CD14-positive monocyte (primary cell): ENCODE results near the gene GPR45. TPM values are rescaled to one million over a fixed set of nuclear protein-coding genes. Genes with fewer than 3 reads are reported as not detected.

Source experiments
- DNase-seq, 3 donors: peaks; one replicate each; pipeline ENCODE4 v3.0.0-alpha.2; 2011 to 2022
- H2AFZ ChIP-seq: 2 replicates; pipeline ENCODE4 v1.6.0; 2012; ENCODE audit warnings: mild to moderate bottlenecking, low read depth, low read length, inconsistent platforms; ENCODE audit not compliant: insufficient read depth, poor library complexity, severe bottlenecking
- H3K27ac ChIP-seq, 2 donors: 1 replicate in 1 of 2; 2 replicates in 1 of 2; pipeline ENCODE4 v1.5.1; 2012 to 2013; ENCODE audit warnings: low read length in 2 of 2, control low read depth in 1 of 2, inconsistent platforms in 1 of 2, low read depth in 1 of 2, mild to moderate bottlenecking in 1 of 2
- H3K27me3 ChIP-seq, 2 donors: one replicate each; pipeline versions ENCODE4 v1.6.0 to v1.6.1; 2011 to 2013; ENCODE audit warnings: low read length in 2 of 2; ENCODE audit not compliant: control insufficient read depth in 2 of 2, insufficient read depth in 2 of 2
- H3K36me3 ChIP-seq, 2 donors: replicated peaks in 1 of 2; 1 replicate in 1 of 2; 2 replicates in 1 of 2; pipeline versions ENCODE4 v1.5.1 to v1.6.1; 2012 to 2013; ENCODE audit warnings: low read length in 2 of 2, control low read depth in 1 of 2, inconsistent platforms in 1 of 2, mild to moderate bottlenecking in 1 of 2; ENCODE audit not compliant: insufficient read depth in 2 of 2, control insufficient read depth in 1 of 2
- H3K4me1 ChIP-seq, 2 donors: 1 replicate in 1 of 2; 2 replicates in 1 of 2; pipeline versions ENCODE4 v1.5.1 to v1.6.1; 2012 to 2013; ENCODE audit warnings: low read length in 2 of 2, control low read depth in 1 of 2, inconsistent platforms in 1 of 2, mild to moderate bottlenecking in 1 of 2, moderate library complexity in 1 of 2; ENCODE audit not compliant: insufficient read depth in 2 of 2, control insufficient read depth in 1 of 2
- H3K4me2 ChIP-seq: replicated peaks from 2 replicates; pipeline ENCODE3; 2012; ENCODE audit warnings: low read length, moderate library complexity, mild to moderate bottlenecking; ENCODE audit not compliant: poor library complexity, severe bottlenecking; ENCODE audit errors: extremely low read depth
- H3K4me3 ChIP-seq, 3 experiments: fragments of 200-600 bp in 1 of 3; sonication (generic) in 1 of 3; replicated peaks in 1 of 3; 1 replicate in 2 of 3; 2 replicates in 1 of 3; pipeline ENCODE4 v1.5.1; 2011 to 2013; ENCODE audit warnings: low read length in 3 of 3, mild to moderate bottlenecking in 3 of 3, control low read depth in 2 of 3, low read depth in 2 of 3, inconsistent platforms in 1 of 3, moderate library complexity in 1 of 3
- H3K79me2 ChIP-seq: 2 replicates; pipeline ENCODE4 v1.6.0; 2012; ENCODE audit warnings: mild to moderate bottlenecking, control low read depth, inconsistent platforms, low read length, moderate library complexity; ENCODE audit not compliant: insufficient read depth
- H3K9ac ChIP-seq: 2 replicates; pipeline ENCODE4 v1.6.0; 2017; ENCODE audit warnings: low read length, mild to moderate bottlenecking; ENCODE audit not compliant: insufficient read depth, poor library complexity, severe bottlenecking
- H3K9me3 ChIP-seq, 2 donors: replicated peaks in 1 of 2; 1 replicate in 1 of 2; 2 replicates in 1 of 2; pipeline versions ENCODE4 v1.5.1 to v1.6.1; 2012 to 2013; ENCODE audit warnings: low read length in 2 of 2, control low read depth in 1 of 2; ENCODE audit not compliant: control insufficient read depth in 1 of 2, insufficient read depth in 1 of 2
- H4K20me1 ChIP-seq: 2 replicates; pipeline ENCODE4 v1.6.0; 2012; ENCODE audit warnings: mild to moderate bottlenecking, low read length, control low read depth, moderate library complexity; ENCODE audit not compliant: insufficient read depth
- H3K27ac Mint-ChIP-seq, 7 donors: one replicate each; pipeline ENCODE4 v1.8.0; 2020; ENCODE audit warnings: mild to moderate bottlenecking in 7 of 7, mixed read lengths in 7 of 7, moderate library complexity in 6 of 7, inconsistent platforms in 2 of 7
- H3K27me3 Mint-ChIP-seq, 3 donors: one replicate each; pipeline ENCODE4 v1.8.0; 2021 to 2022; ENCODE audit warnings: low read depth in 3 of 3, mild to moderate bottlenecking in 3 of 3, mixed read lengths in 3 of 3, moderate library complexity in 3 of 3, inconsistent platforms in 1 of 3
- H3K36me3 Mint-ChIP-seq, 2 donors: one replicate each; pipeline ENCODE4 v1.8.0; 2020; ENCODE audit warnings: mixed read lengths in 2 of 2, inconsistent platforms in 1 of 2, mild to moderate bottlenecking in 1 of 2
- H3K4me1 Mint-ChIP-seq: one replicate; pipeline ENCODE4 v1.8.0; 2020; ENCODE audit warnings: mild to moderate bottlenecking, mixed read lengths
- H3K4me3 Mint-ChIP-seq, 2 donors: one replicate each; pipeline ENCODE4 v1.8.0; 2020; ENCODE audit warnings: mild to moderate bottlenecking in 2 of 2, mixed read lengths in 2 of 2, moderate library complexity in 1 of 2
- H3K9me3 Mint-ChIP-seq, 7 donors: one replicate each; pipeline ENCODE4 v1.8.0; 2020 to 2022; ENCODE audit warnings: mixed read lengths in 7 of 7, mild to moderate bottlenecking in 6 of 7, moderate library complexity in 6 of 7, inconsistent platforms in 2 of 7
- WGBS: methylation state at CpG from one replicate; pipeline ENCODE4 v1.1.5; 2013; ENCODE audit warnings: missing lambda C conversion rate; ENCODE audit not compliant: insufficient coverage; 5-methylcytosine and 5-hydroxymethylcytosine counted together
- intact Hi-C, 2 donors: fragments of 100-400 bp; cut with micrococcal nuclease; formaldehyde crosslinking; loops; one replicate each; pipeline versions ENCODE4 v1.15.0 to v1.15.1; 2023
- polyA plus RNA-seq, 3 donors: library from polyadenylated mRNA; depleted of rRNA in 1 of 3; unstranded in 2 of 3; stranded (reverse) in 1 of 3; fragments of 300-500 nt in 2 of 3; fragments of >200 nt in 1 of 3; fragmentation: Illumina TruSeq in 2 of 3; gene quantifications; 1 replicate in 2 of 3; 2 replicates in 1 of 3; pipeline ENCODE4 v1.2.3, GENCODE V29; 2012 to 2021
- TF ChIP-seq, protein P1 (sequence below): fragments of 200-600 bp; IDR thresholded peaks from one replicate; pipeline ENCODE4 v1.8.0; 2022; ENCODE audit warnings: antibody characterized with exemption, mild to moderate bottlenecking

GPR45 gene
- polyA plus RNA-seq, 3 donors = not detected

DNA sequence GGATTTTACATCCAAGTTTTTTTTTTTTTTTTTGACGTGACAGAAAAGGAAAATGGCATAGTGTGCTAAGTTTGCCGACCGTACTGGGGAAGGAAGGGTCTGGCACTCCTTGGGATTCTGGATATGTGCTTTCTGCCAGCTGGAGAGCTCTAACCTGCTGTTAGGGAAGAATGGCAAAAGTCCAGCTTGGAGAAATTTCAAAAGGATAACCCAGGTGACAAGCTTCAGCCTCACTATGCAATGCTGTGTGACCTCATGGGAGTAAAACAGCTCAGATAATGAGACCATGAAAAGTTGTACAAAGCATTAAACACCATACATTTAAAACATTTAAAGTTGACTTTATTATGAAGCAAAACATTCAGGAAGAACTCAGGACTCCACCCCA lies 10.3 kb upstream of the GPR45 start:
- H3K36me3 ChIP-seq = no peaks in the 10 kb centered on the region
- H3K4me1 Mint-ChIP-seq = peaks cover 5% of the 10 kb centered on the region
- H3K4me2 ChIP-seq = no peak overlapping the region
- no peaks in the 10 kb centered on the region for H3K9me3 ChIP-seq
- intact Hi-C loops = no loop called here
- H3K27ac ChIP-seq = no peak overlapping the region
- H2AFZ ChIP-seq = no peak overlapping the region
- 100% methylated on average over 1 of the region's 3 CpGs for WGBS
- no peak for DNase-seq
- H3K9ac ChIP-seq = no peak overlapping the region
- H3K36me3 Mint-ChIP-seq = no peaks in the 10 kb centered on the region
- no peaks in the 10 kb centered on the region for H4K20me1 ChIP-seq
- H3K27me3 Mint-ChIP-seq = peaks cover 2 to 10% (median 3%) of the 10 kb centered on the region in 3 donors
- no peaks in the 10 kb centered on the region for H3K27me3 ChIP-seq
- H3K27ac Mint-ChIP-seq = no peak overlapping the region
- H3K4me1 ChIP-seq = no peaks in the 10 kb centered on the region
- no peaks in the 10 kb centered on the region for H3K9me3 Mint-ChIP-seq
- H3K4me3 ChIP-seq = no peak overlapping the region
- H3K79me2 ChIP-seq = no peaks in the 10 kb centered on the region
- no peak overlapping the region for H3K4me3 Mint-ChIP-seq
- TF ChIP-seq, protein P1, sequence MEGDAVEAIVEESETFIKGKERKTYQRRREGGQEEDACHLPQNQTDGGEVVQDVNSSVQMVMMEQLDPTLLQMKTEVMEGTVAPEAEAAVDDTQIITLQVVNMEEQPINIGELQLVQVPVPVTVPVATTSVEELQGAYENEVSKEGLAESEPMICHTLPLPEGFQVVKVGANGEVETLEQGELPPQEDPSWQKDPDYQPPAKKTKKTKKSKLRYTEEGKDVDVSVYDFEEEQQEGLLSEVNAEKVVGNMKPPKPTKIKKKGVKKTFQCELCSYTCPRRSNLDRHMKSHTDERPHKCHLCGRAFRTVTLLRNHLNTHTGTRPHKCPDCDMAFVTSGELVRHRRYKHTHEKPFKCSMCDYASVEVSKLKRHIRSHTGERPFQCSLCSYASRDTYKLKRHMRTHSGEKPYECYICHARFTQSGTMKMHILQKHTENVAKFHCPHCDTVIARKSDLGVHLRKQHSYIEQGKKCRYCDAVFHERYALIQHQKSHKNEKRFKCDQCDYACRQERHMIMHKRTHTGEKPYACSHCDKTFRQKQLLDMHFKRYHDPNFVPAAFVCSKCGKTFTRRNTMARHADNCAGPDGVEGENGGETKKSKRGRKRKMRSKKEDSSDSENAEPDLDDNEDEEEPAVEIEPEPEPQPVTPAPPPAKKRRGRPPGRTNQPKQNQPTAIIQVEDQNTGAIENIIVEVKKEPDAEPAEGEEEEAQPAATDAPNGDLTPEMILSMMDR = no peak

DNA sequence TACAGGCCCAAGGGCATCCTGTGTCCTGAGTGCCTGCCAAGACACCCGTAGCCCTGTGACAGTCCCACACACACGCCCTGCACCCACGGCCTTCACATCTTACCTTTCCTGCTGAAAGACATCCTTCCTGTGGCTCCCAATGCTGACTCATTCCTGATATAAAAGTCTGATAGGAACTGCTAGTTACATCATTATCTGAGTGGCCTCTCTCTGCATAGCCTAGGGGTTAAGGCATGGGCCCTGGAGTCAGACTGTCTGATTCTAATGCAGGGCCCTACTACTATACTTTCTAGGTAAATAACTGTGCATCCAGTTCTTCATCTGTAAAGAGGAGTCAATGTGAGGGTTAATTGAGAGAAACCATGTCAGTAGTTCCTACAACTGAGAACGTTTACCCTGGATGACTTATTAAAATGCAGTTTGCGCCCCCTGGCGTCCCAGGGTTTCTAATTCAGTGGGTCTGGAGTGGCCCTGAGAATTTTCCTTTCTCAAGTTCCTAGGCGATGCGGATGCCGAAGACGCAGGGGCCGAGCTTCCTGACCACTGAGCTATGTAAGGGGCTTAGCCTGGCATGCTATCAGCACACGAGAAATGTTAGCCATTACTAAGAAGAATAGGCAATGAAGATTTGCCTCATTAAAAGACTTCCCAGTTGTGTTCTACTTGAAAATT lies 6.0 kb upstream of the GPR45 start:
- Histone ChIP-seq H3K9ac (no peak overlapping the region), H3K79me2 (no peaks in the 10 kb centered on the region), H3K27ac (no peak overlapping the region), H4K20me1 (no peaks in the 10 kb centered on the region), H3K36me3 (no peaks in the 10 kb centered on the region), H3K4me2 (no peak overlapping the region), H2AFZ (no peak overlapping the region), H3K4me1 (no peaks in the 10 kb centered on the region), H3K9me3 (no peaks in the 10 kb centered on the region), H3K27me3 (peaks cover 0 to 4% of the 10 kb centered on the region in 2 donors), H3K4me3 (no peak overlapping the region)
- no peak overlapping the region for H3K27ac Mint-ChIP-seq
- peaks cover 17% of the 10 kb centered on the region for H3K4me1 Mint-ChIP-seq
- 2% methylated on average over 8 of the region's 12 CpGs for WGBS
- TF ChIP-seq, protein P1 = peak; percentile 78
- no peak overlapping the region for H3K4me3 Mint-ChIP-seq
- no peaks in the 10 kb centered on the region for H3K9me3 Mint-ChIP-seq
- H3K27me3 Mint-ChIP-seq = peaks cover 8 to 21% (median 18%) of the 10 kb centered on the region in 3 donors
- DNase-seq = peak; percentile 14 to 50 (median 39)
- intact Hi-C loops = loop anchor here (2.0 to 5.0 kb wide), 2 partner anchors 121 to 123 kb away; no protein-coding TSS in a partner anchor
- H3K36me3 Mint-ChIP-seq = no peaks in the 10 kb centered on the region
